HG02970 (cell line): ENCODE results near the gene NPHP4.

ENCODE experiments used
- ATAC-seq: cut with Tn5 transposase; IDR thresholded peaks from one replicate; pipeline ENCODE4 v1.9.1; 2021; ENCODE audit warnings: mild to moderate bottlenecking, moderate library complexity, moderate number of reproducible peaks; ENCODE audit not compliant: unreplicated experiment, low FRiP score

NPHP4 gene

GRCh38 chr1:5839881-5840550, 152.2 kb downstream of the NPHP4 start:
- ATAC-seq = no peak

- no peak for ATAC-seq
Observed at GRCh38 chr1:5839161-5839880, 152.9 kb downstream of the NPHP4 start.

GRCh38 chr1:5837976-5838653, 154.1 kb downstream of the NPHP4 start:
- no peak for ATAC-seq

- no peak for ATAC-seq
Observed at GRCh38 chr1:5836776-5837440, 155.3 kb downstream of the NPHP4 start.

- ATAC-seq = no peak
Observed at GRCh38 chr1:5835179-5835562, 157.1 kb downstream of the NPHP4 start.

GRCh38 chr1:5834477-5835178, 157.6 kb downstream of the NPHP4 start:
- no peak for ATAC-seq

GRCh38 chr1:5833911-5834310, 158.3 kb downstream of the NPHP4 start:
- ATAC-seq = no peak

- no peak for ATAC-seq
Observed at GRCh38 chr1:5832916-5833895, 159.0 kb downstream of the NPHP4 start.

- no peak for ATAC-seq
Observed at GRCh38 chr1:5831600-5832335, 160.5 kb downstream of the NPHP4 start.

GRCh38 chr1:5830771-5831599, 161.2 kb downstream of the NPHP4 start:
- ATAC-seq = no peak

- ATAC-seq = no peak
Observed at GRCh38 chr1:5829414-5829813, 162.8 kb downstream of the NPHP4 start.

GRCh38 chr1:5828308-5828935, 163.8 kb downstream of the NPHP4 start:
- no peak for ATAC-seq

- ATAC-seq = no peak
Observed at GRCh38 chr1:5827516-5827915, 164.7 kb downstream of the NPHP4 start.

GRCh38 chr1:5826601-5827000, 165.6 kb downstream of the NPHP4 start:
- no peak for ATAC-seq

- no peak for ATAC-seq
Observed at GRCh38 chr1:5822726-5823125, 169.5 kb downstream of the NPHP4 start.

GRCh38 chr1:5822266-5822665, 170.0 kb downstream of the NPHP4 start:
- ATAC-seq = no peak

- ATAC-seq = no peak
Observed at GRCh38 chr1:5821540-5822176, 170.6 kb downstream of the NPHP4 start.
